CD14-positive monocyte (primary cell): Measurements from ENCODE around the gene GNA12. TPM values are rescaled to one million over a fixed set of nuclear protein-coding genes. Genes with fewer than 3 reads are reported as not detected.
"Not testable (repeated sequence)": the region's sequence is repeated elsewhere in the genome, so short reads cannot be mapped to it uniquely, and the experiment has no call there.

Experiments used
- DNase-seq, 3 donors: peaks; one replicate each; pipeline ENCODE4 v3.0.0-alpha.2; 2011 to 2022
- H2AFZ ChIP-seq: 2 replicates; pipeline ENCODE4 v1.6.0; 2012; ENCODE audit warnings: mild to moderate bottlenecking, low read depth, low read length, inconsistent platforms; ENCODE audit not compliant: insufficient read depth, poor library complexity, severe bottlenecking
- H3K27ac ChIP-seq, 2 donors: 1 replicate in 1 of 2; 2 replicates in 1 of 2; pipeline ENCODE4 v1.5.1; 2012 to 2013; ENCODE audit warnings: low read length in 2 of 2, control low read depth in 1 of 2, inconsistent platforms in 1 of 2, low read depth in 1 of 2, mild to moderate bottlenecking in 1 of 2
- H3K27me3 ChIP-seq, 2 donors: one replicate each; pipeline versions ENCODE4 v1.6.0 to v1.6.1; 2011 to 2013; ENCODE audit warnings: low read length in 2 of 2; ENCODE audit not compliant: control insufficient read depth in 2 of 2, insufficient read depth in 2 of 2
- H3K36me3 ChIP-seq, 2 donors: replicated peaks in 1 of 2; 1 replicate in 1 of 2; 2 replicates in 1 of 2; pipeline versions ENCODE4 v1.5.1 to v1.6.1; 2012 to 2013; ENCODE audit warnings: low read length in 2 of 2, control low read depth in 1 of 2, inconsistent platforms in 1 of 2, mild to moderate bottlenecking in 1 of 2; ENCODE audit not compliant: insufficient read depth in 2 of 2, control insufficient read depth in 1 of 2
- H3K4me1 ChIP-seq, 2 donors: 1 replicate in 1 of 2; 2 replicates in 1 of 2; pipeline versions ENCODE4 v1.5.1 to v1.6.1; 2012 to 2013; ENCODE audit warnings: low read length in 2 of 2, control low read depth in 1 of 2, inconsistent platforms in 1 of 2, mild to moderate bottlenecking in 1 of 2, moderate library complexity in 1 of 2; ENCODE audit not compliant: insufficient read depth in 2 of 2, control insufficient read depth in 1 of 2
- H3K4me2 ChIP-seq: replicated peaks from 2 replicates; pipeline ENCODE3; 2012; ENCODE audit warnings: low read length, moderate library complexity, mild to moderate bottlenecking; ENCODE audit not compliant: poor library complexity, severe bottlenecking; ENCODE audit errors: extremely low read depth
- H3K4me3 ChIP-seq, 3 experiments: fragments of 200-600 bp in 1 of 3; sonication (generic) in 1 of 3; replicated peaks in 1 of 3; 1 replicate in 2 of 3; 2 replicates in 1 of 3; pipeline ENCODE4 v1.5.1; 2011 to 2013; ENCODE audit warnings: low read length in 3 of 3, mild to moderate bottlenecking in 3 of 3, control low read depth in 2 of 3, low read depth in 2 of 3, inconsistent platforms in 1 of 3, moderate library complexity in 1 of 3
- H3K79me2 ChIP-seq: 2 replicates; pipeline ENCODE4 v1.6.0; 2012; ENCODE audit warnings: mild to moderate bottlenecking, control low read depth, inconsistent platforms, low read length, moderate library complexity; ENCODE audit not compliant: insufficient read depth
- H3K9ac ChIP-seq: 2 replicates; pipeline ENCODE4 v1.6.0; 2017; ENCODE audit warnings: low read length, mild to moderate bottlenecking; ENCODE audit not compliant: insufficient read depth, poor library complexity, severe bottlenecking
- H3K9me3 ChIP-seq, 2 donors: replicated peaks in 1 of 2; 1 replicate in 1 of 2; 2 replicates in 1 of 2; pipeline versions ENCODE4 v1.5.1 to v1.6.1; 2012 to 2013; ENCODE audit warnings: low read length in 2 of 2, control low read depth in 1 of 2; ENCODE audit not compliant: control insufficient read depth in 1 of 2, insufficient read depth in 1 of 2
- H4K20me1 ChIP-seq: 2 replicates; pipeline ENCODE4 v1.6.0; 2012; ENCODE audit warnings: mild to moderate bottlenecking, low read length, control low read depth, moderate library complexity; ENCODE audit not compliant: insufficient read depth
- H3K27ac Mint-ChIP-seq, 7 donors: one replicate each; pipeline ENCODE4 v1.8.0; 2020; ENCODE audit warnings: mild to moderate bottlenecking in 7 of 7, mixed read lengths in 7 of 7, moderate library complexity in 6 of 7, inconsistent platforms in 2 of 7
- H3K27me3 Mint-ChIP-seq, 3 donors: one replicate each; pipeline ENCODE4 v1.8.0; 2021 to 2022; ENCODE audit warnings: low read depth in 3 of 3, mild to moderate bottlenecking in 3 of 3, mixed read lengths in 3 of 3, moderate library complexity in 3 of 3, inconsistent platforms in 1 of 3
- H3K36me3 Mint-ChIP-seq, 2 donors: one replicate each; pipeline ENCODE4 v1.8.0; 2020; ENCODE audit warnings: mixed read lengths in 2 of 2, inconsistent platforms in 1 of 2, mild to moderate bottlenecking in 1 of 2
- H3K4me1 Mint-ChIP-seq: one replicate; pipeline ENCODE4 v1.8.0; 2020; ENCODE audit warnings: mild to moderate bottlenecking, mixed read lengths
- H3K4me3 Mint-ChIP-seq, 2 donors: one replicate each; pipeline ENCODE4 v1.8.0; 2020; ENCODE audit warnings: mild to moderate bottlenecking in 2 of 2, mixed read lengths in 2 of 2, moderate library complexity in 1 of 2
- H3K9me3 Mint-ChIP-seq, 7 donors: one replicate each; pipeline ENCODE4 v1.8.0; 2020 to 2022; ENCODE audit warnings: mixed read lengths in 7 of 7, mild to moderate bottlenecking in 6 of 7, moderate library complexity in 6 of 7, inconsistent platforms in 2 of 7
- WGBS: methylation state at CpG from one replicate; pipeline ENCODE4 v1.1.5; 2013; ENCODE audit warnings: missing lambda C conversion rate; ENCODE audit not compliant: insufficient coverage; 5-methylcytosine and 5-hydroxymethylcytosine counted together
- intact Hi-C, 2 donors: fragments of 100-400 bp; cut with micrococcal nuclease; formaldehyde crosslinking; loops; one replicate each; pipeline versions ENCODE4 v1.15.0 to v1.15.1; 2023
- polyA plus RNA-seq, 3 donors: library from polyadenylated mRNA; depleted of rRNA in 1 of 3; unstranded in 2 of 3; stranded (reverse) in 1 of 3; fragments of 300-500 nt in 2 of 3; fragments of >200 nt in 1 of 3; fragmentation: Illumina TruSeq in 2 of 3; gene quantifications; 1 replicate in 2 of 3; 2 replicates in 1 of 3; pipeline ENCODE4 v1.2.3, GENCODE V29; 2012 to 2021
- TF ChIP-seq, protein P1 (sequence below): fragments of 200-600 bp; IDR thresholded peaks from one replicate; pipeline ENCODE4 v1.8.0; 2022; ENCODE audit warnings: antibody characterized with exemption, mild to moderate bottlenecking

The GNA12 gene
- polyA plus RNA-seq, 3 donors: 3.4 to 25.9 (median 10.6) TPM

DNA sequence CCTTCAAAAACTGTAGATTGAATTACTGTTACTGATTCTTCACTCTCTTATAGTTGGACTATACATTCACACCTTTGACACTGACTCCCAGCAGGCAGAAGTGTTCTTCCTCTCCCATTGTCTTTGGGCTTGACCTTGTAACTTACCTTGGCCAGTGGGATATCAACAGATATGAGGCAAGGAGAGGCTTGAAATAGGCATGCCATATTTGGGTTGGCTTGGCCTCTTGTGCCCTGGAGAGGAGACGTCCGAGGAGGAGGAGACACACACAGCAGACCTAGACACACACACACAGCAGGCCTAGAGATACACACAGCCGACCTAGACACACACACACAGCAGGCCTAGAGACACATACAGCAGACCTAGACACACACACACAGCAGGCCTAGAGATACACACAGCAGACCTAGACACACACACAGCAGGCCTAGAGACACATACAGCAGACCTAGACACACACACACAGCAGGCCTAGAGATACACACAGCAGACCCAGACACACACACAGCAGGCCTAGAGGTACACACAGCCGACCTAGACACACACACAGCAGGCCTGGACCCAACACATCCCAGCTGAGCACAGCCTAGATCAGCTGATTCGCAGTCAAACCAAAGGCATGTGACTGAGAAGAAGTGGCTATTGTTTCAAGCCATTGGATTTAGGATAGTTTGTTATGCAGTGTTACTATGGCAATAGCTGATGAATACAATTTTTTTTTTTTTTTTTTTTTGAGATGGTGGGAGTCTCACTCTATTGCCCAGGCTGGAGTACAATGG lies 12.5 kb upstream of the GNA12 start:
- H3K27ac ChIP-seq: no peak overlapping the region
- H2AFZ ChIP-seq: no peak overlapping the region
- TF ChIP-seq, protein P1, sequence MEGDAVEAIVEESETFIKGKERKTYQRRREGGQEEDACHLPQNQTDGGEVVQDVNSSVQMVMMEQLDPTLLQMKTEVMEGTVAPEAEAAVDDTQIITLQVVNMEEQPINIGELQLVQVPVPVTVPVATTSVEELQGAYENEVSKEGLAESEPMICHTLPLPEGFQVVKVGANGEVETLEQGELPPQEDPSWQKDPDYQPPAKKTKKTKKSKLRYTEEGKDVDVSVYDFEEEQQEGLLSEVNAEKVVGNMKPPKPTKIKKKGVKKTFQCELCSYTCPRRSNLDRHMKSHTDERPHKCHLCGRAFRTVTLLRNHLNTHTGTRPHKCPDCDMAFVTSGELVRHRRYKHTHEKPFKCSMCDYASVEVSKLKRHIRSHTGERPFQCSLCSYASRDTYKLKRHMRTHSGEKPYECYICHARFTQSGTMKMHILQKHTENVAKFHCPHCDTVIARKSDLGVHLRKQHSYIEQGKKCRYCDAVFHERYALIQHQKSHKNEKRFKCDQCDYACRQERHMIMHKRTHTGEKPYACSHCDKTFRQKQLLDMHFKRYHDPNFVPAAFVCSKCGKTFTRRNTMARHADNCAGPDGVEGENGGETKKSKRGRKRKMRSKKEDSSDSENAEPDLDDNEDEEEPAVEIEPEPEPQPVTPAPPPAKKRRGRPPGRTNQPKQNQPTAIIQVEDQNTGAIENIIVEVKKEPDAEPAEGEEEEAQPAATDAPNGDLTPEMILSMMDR: no peak
- peaks cover 26 to 43% (median 40%) of the 10 kb centered on the region in 3 donors for H3K27me3 Mint-ChIP-seq
- intact Hi-C loops: no loop called here
- peaks cover under 1% of the 10 kb centered on the region for H3K4me1 Mint-ChIP-seq
- H3K4me3 Mint-ChIP-seq: no peak overlapping the region
- H3K4me3 ChIP-seq: no peak overlapping the region
- no peaks in the 10 kb centered on the region for H3K36me3 Mint-ChIP-seq
- no peak overlapping the region for H3K4me2 ChIP-seq
- no peaks in the 10 kb centered on the region for H3K79me2 ChIP-seq
- no peaks in the 10 kb centered on the region for H4K20me1 ChIP-seq
- H3K4me1 ChIP-seq: no peaks in the 10 kb centered on the region
- H3K9me3 ChIP-seq: no peaks in the 10 kb centered on the region
- H3K9ac ChIP-seq: no peak overlapping the region
- H3K27ac Mint-ChIP-seq: peak overlapping the region in 2 of 7 donors; percentile 36 to 57
- H3K9me3 Mint-ChIP-seq: peaks cover 0 to 3% (median 0%) of the 10 kb centered on the region in 7 donors
- H3K36me3 ChIP-seq: no peaks in the 10 kb centered on the region
- WGBS: no CpG with 5 or more reads among the region's 5 CpGs
- peaks cover 0 to 4% of the 10 kb centered on the region in 2 donors for H3K27me3 ChIP-seq
- peak in 2 of 3 donors; percentile 50 to 52 for DNase-seq

DNA sequence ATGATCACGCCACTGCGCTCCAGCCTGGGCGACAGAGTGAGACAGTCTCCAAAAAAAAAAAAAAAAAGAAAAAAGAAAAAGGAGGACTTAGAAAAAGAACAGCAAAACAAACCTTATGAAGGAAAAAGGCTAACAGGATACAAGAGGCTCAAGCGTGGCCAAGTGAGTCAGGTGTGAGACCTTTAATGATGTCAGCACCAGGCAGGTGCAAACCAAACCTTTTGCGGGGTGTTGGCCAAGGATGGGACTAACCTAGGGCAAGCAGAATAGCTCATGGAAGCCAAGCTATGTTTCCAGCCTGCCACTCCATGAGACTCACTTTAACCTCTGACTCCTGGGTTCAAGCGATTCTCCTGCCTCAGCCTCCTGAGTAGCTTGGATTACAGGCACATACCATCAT lies 11.3 kb upstream of the GNA12 start:
- H3K36me3 Mint-ChIP-seq: no peaks in the 10 kb centered on the region
- Histone ChIP-seq H3K4me3 (no peak overlapping the region), H3K36me3 (no peaks in the 10 kb centered on the region), H4K20me1 (no peaks in the 10 kb centered on the region), H3K4me2 (no peak overlapping the region), H3K79me2 (no peaks in the 10 kb centered on the region), H3K9ac (no peak overlapping the region), H2AFZ (no peak overlapping the region), H3K4me1 (no peaks in the 10 kb centered on the region), H3K27ac (no peak overlapping the region), H3K27me3 (peaks cover 0 to 4% of the 10 kb centered on the region in 2 donors), H3K9me3 (no peaks in the 10 kb centered on the region)
- H3K27ac Mint-ChIP-seq: no peak overlapping the region
- no peak overlapping the region for H3K4me3 Mint-ChIP-seq
- peaks cover 22 to 35% (median 30%) of the 10 kb centered on the region in 3 donors for H3K27me3 Mint-ChIP-seq
- 100% methylated on average over 3 of the region's 6 CpGs for WGBS
- peaks cover 0 to 3% (median 0%) of the 10 kb centered on the region in 7 donors for H3K9me3 Mint-ChIP-seq
- intact Hi-C loops: no loop called here
- DNase-seq: no peak
- H3K4me1 Mint-ChIP-seq: peaks cover 1% of the 10 kb centered on the region
- TF ChIP-seq, protein P1: no peak

DNA sequence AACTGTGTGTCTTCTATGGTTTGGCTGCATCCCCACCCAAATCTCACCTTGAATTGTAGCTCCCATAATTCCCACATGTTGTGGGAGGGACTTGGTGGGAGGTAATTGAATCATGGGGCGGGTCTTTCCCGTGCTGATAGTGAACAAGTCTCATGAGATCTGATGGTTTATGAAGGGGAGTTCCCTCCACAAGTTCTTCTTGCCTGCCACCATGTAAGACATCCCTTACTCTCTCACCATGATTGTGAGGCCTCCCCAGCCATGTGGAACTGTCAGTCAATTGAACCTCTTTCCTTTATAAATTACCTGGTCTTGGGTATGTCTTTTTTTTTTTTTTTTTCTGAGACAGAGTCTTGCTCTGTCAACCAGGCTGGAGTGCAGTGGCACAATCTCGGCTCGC lies 9.4 kb upstream of the GNA12 start:
- H4K20me1 ChIP-seq, H3K4me3 ChIP-seq, H3K79me2 ChIP-seq, H3K9me3 Mint-ChIP-seq, H3K4me1 ChIP-seq, intact Hi-C loops, H3K36me3 ChIP-seq, H3K27ac ChIP-seq, H3K27ac Mint-ChIP-seq, DNase-seq, H3K36me3 Mint-ChIP-seq, H3K4me2 ChIP-seq, H3K27me3 ChIP-seq, H2AFZ ChIP-seq, H3K4me3 Mint-ChIP-seq, H3K4me1 Mint-ChIP-seq, H3K9ac ChIP-seq, H3K9me3 ChIP-seq: not testable (repeated sequence)
- H3K27me3 Mint-ChIP-seq: peaks cover 14 to 27% (median 20%) of the 10 kb centered on the region in 3 donors
- WGBS: no CpG with 5 or more reads among the region's 4 CpGs
